HTERT RPE-1 (cell line): Measurements from ENCODE around the gene TMEM220.

ENCODE experiments used
- in situ Hi-C: fragments of 300-500 bp; cut with MboI; formaldehyde crosslinking; loops from 4 replicates; pipeline ENCODE4 v1.14.3; 2020; ENCODE audit warnings: low sequenced_read_pairs

The TMEM220 gene

GRCh38 chr17:10729334-10730193 is at the start of gene TMEM220:
TSS of gene TMEM220 (minus strand) at chr17:10730023. CDS start at chr17:10729851, 172 bp downstream.
- in situ Hi-C loops: no loop called here

GRCh38 chr17:10779609-10780008 is 49.8 kb upstream of the TMEM220 start:
- in situ Hi-C loops: no loop called here

- in situ Hi-C loops: no loop called here
Measured at GRCh38 chr17:10777890-10778289, 48.1 kb upstream of the TMEM220 start.

GRCh38 chr17:10777131-10777807 is 47.4 kb upstream of the TMEM220 start:
- in situ Hi-C loops: no loop called here

- in situ Hi-C loops: no loop called here
Measured at GRCh38 chr17:10776381-10776780, 46.6 kb upstream of the TMEM220 start.

- in situ Hi-C loops: no loop called here
Measured at GRCh38 chr17:10775740-10776356, 46.0 kb upstream of the TMEM220 start.

GRCh38 chr17:10775058-10775457 is 45.2 kb upstream of the TMEM220 start:
- in situ Hi-C loops: no loop called here

- in situ Hi-C loops: no loop called here
Measured at GRCh38 chr17:10773391-10773790, 43.6 kb upstream of the TMEM220 start.

- in situ Hi-C loops: no loop called here
Measured at GRCh38 chr17:10772425-10773380, 42.9 kb upstream of the TMEM220 start.

GRCh38 chr17:10771148-10771547 is 41.3 kb upstream of the TMEM220 start:
- in situ Hi-C loops: no loop called here

- in situ Hi-C loops: no loop called here
Measured at GRCh38 chr17:10769840-10770239, 40.0 kb upstream of the TMEM220 start.

GRCh38 chr17:10768750-10769251 is 39.0 kb upstream of the TMEM220 start:
- in situ Hi-C loops: no loop called here

- in situ Hi-C loops: no loop called here
Measured at GRCh38 chr17:10767232-10767631, 37.4 kb upstream of the TMEM220 start.

GRCh38 chr17:10762037-10762436 is 32.2 kb upstream of the TMEM220 start:
- in situ Hi-C loops: no loop called here

- in situ Hi-C loops: no loop called here
Measured at GRCh38 chr17:10761281-10761680, 31.5 kb upstream of the TMEM220 start.

GRCh38 chr17:10758062-10758461 is 28.2 kb upstream of the TMEM220 start:
- in situ Hi-C loops: no loop called here

- in situ Hi-C loops: no loop called here
Measured at GRCh38 chr17:10757647-10758046, 27.8 kb upstream of the TMEM220 start.

GRCh38 chr17:10757067-10757466 is 27.2 kb upstream of the TMEM220 start:
- in situ Hi-C loops: no loop called here

GRCh38 chr17:10756619-10757018 is 26.8 kb upstream of the TMEM220 start:
- in situ Hi-C loops: no loop called here

GRCh38 chr17:10756185-10756584 is 26.4 kb upstream of the TMEM220 start:
- in situ Hi-C loops: no loop called here
